GM21717 (cell line): ENCODE measurements around the gene TMEM60.
"Not testable (repeated sequence)": the region's sequence is repeated elsewhere in the genome, so short reads cannot be mapped to it uniquely, and the experiment has no call there.

ENCODE experiments used
- ATAC-seq: cut with Tn5 transposase; IDR thresholded peaks from one replicate; pipeline ENCODE4 v1.9.1; 2021; ENCODE audit warnings: mild to moderate bottlenecking, moderate library complexity; ENCODE audit not compliant: unreplicated experiment

Gene TMEM60, protein sequence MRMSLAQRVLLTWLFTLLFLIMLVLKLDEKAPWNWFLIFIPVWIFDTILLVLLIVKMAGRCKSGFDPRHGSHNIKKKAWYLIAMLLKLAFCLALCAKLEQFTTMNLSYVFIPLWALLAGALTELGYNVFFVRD

DNA sequence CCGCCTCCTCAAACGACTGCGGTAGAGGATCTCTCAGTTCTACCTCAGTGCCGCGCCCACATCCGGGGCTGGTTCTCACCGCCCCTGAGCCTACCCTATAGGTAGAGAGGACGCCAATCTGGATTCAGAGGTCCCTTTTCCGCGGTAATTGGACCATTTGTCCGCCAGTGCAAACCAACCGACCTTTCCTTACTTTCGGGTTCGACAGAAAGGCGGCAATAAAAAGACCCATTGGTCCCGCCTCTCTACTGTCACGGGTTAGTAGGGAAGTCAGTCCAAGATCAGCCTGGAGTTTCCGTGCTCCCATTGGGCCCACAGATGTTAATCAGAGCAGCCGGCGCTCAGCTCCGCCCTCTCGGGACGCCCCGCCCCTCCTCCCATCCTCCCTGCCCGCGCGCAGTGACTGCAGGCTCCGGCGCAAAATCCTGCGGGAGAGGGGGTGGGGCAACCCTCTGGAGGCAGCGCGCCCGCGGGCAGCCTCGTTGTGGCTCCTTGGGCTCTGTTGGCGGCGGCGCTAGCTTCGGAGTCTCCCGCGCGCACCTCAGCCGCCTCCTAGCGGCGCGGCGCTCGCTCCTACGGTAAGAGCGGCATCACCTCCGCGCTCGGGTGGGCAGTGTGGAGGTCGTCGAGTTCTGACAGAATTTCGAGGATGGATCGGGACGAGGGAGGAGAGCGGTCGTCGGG is at the start of gene TMEM60, which contains the start of gene PHTF2:
TSS of gene TMEM60 (minus strand) at position 41 of the 684 bp plus-strand sequence. CDS start 4,061 bp downstream, outside the sequence.
TSS of gene PHTF2 (plus strand) at position 380 of the 684 bp plus-strand sequence.
- ATAC-seq = peak; percentile 92

DNA sequence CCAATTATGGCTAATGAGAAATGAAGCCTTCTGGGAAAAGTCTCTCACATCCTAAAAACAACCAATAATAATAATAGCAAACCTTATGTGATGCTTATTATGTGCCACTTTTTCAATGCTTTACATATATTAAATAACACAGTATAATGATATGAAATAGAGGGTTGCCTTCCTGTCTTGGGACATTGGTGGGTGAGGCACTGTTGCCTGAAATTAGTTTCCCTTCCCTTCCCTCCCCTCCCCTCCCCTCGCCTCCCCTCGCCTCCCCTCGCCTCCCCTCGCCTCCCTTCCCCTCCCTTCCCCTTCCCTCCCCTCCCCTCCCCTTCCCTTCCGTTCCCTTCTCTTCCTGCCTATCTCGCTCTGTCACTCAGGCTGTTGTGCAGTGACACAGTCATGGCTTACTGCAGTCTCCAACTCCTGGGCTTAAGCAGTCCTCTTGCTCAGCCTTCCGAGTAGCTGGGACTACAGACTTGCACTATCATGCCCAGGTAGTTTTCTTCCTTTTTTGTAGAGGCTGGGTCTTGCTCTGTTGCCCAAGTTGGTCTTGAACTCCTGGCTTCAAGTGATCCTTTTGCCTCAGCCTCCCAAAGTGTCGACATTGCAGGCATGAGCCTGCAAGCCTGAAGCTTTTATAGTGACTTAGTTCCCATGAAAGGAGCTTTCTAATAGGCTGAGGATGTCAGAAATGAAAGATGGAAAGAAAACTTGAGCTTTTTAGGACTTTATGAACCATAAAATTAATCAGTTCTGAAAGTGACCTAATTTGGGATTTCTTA is 48.3 kb upstream of the TMEM60 start:
- ATAC-seq = no peak

DNA sequence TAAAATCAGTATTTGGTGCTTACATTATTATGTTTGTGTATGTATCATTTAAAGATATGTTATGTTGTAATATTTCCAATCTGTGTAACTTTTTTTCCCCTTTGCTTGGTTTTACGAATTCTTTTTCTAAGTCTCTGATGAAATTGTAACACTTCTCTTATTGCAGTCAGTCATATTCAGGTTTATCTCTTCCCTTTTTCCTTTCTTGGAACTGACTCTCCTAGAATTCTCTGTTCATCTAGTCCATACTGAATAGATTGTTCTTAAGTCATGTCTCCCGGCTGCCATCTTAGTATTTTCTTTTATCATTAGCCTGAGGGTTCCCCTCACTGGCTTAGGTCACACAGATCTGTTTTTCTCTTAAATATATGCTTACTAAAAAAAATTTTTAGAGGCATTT is 45.0 kb upstream of the TMEM60 start:
- no peak for ATAC-seq

DNA sequence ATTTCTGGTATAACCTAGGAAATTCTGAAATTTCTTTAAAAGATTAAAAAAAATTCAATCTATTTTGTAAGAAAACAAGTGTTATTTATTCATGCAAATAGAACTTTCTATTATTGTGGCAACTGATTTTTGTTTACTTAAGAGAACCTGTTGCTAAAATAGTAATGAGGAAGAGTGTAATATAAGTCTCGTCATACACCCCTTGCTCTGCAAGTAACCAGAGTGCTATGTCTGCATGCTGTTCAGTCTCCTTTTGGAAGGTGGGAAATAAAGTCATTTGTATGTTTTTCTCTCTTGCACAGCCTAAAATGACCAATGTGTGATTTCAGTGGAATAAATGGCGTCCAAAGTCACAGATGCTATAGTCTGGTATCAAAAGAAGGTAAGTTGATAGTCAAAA is 41.7 kb upstream of the TMEM60 start:
- ATAC-seq = no peak

DNA sequence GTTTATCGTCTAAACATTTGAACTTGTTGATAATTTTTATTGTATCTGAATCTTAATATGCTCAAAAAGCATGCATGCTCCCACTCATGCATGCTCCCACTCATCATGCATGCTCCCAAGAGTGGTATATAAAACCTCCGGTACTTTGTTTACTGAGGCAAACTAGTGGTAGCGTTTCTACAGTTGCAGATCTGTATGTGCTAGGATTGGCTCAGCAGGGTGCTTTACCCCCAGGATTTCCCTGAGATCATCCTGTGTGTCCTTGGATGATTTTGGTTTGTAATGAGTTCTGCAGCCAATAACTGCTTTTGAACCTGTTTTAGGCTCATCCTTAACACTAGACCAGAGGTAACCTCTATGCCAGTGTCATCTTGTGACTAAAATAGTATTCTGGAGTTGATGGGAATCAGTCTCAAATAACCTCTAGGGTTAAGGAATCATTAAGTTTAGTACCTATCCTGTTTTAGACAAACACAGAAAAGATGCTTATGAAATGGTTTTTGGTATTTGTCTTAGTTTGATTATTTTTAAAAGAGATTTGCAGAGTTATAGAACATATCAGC is 40.8 kb upstream of the TMEM60 start:
- ATAC-seq = no peak

DNA sequence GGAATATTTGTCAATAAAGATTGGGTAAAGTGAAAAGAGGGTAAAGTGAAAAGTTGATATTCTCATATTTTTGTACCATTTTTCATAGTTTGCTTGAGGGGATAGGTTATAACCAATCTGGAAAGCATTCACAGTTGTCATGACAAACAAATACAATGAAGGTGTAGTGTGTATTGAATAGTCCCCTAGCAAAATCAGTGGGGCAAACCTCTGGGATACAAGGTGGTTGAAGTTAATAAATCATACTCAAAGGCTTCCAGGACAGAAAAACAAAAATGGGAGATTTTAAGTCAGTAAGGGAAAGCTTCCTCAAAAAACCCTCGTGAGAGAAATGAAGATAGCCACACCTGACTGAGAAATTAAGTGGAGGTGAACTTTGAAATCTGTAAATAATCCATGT is 39.7 kb upstream of the TMEM60 start:
- no peak for ATAC-seq

DNA sequence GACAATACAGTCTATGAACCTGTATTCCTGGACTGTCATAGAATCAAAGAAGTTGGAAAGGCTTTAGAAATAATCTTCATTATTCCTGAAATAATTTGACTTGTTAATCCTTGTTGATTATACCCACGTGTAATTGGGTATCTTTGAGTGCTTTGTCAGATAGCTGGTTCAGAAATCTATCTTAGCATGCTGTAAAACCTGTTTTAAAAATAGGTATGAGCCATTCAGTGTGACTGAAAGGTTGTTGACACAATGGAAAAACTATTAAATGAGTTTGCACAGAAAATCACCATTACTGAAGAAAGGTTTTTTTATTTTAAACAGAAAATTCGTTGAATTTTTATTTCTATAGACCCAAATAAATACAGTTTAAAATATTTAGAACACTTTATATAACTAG is 39.0 kb upstream of the TMEM60 start:
- ATAC-seq = no peak

DNA sequence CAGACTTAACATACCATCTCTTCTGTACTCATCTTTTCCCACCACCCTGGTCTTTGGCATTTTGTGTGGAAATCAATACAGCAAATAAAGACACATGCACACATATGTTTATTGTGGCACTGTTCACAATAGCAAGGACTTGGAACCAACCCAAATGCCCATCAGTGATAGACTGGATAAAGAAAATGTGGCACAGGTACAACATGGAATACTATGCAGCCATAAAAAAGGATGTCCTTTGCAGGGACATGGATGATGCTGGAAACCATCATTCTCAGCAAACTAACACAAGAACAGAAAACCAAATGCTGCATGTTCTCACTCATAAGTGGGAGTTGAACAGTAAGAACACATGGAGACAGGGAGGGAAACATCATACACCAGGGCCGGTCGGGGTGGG is 38.2 kb upstream of the TMEM60 start:
- not testable (repeated sequence) for ATAC-seq

DNA sequence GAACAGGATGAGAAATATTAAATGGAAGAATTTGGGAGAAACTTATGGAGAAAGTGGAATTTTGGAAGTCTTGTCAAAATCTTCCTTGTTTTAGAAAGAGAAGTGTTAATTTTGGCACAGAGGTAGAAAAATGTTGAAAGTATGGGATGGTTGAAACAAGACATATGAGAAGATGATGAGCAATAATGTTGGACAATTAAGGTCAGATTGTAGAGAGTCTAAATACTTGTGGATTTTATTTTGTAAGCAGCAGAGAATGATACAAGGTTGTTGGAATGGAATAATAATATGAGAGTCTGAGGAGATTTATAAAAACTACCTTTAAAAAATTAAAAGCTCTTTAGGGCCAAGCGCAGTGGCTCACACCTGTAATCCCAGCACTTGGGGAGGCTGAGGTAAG is 34.9 kb upstream of the TMEM60 start:
- no peak for ATAC-seq

DNA sequence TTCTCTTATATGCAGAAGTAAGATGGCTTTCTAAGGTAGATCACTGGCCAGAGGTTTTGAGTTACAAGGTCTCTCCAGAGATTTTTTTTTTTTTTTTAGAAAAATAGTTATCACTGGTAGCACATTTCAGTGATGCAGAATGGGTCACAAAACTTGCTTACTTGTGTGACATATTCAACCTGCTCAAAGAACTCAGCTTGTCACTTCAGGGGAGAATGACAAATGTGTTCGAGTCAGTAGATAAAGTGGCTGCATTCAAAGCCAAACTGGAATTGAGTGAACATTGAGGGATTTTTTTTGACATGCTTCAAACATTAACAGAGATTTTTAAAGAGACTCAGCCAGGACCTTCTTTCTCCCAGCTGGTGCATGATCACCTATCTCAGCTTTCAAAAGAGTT is 33.7 kb upstream of the TMEM60 start:
- ATAC-seq = no peak

DNA sequence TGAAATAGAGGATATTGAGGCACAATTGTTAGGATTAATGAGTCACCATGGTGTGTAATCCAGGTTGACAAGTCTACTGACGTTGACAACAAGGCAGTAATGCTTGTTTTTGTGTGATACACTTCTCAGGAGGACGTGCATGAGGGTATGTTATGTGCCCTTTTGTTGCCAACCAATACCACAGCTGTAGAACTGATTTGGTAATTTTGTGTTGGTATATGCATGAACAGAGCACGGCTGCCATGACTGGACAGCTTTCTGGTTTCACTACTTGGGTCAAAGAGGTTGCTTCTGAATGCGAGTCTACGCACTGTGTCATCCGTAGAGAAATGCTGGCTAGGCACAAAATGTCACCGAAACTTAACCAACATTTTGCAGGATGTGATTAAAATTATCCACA is 33.2 kb upstream of the TMEM60 start:
- ATAC-seq = no peak

DNA sequence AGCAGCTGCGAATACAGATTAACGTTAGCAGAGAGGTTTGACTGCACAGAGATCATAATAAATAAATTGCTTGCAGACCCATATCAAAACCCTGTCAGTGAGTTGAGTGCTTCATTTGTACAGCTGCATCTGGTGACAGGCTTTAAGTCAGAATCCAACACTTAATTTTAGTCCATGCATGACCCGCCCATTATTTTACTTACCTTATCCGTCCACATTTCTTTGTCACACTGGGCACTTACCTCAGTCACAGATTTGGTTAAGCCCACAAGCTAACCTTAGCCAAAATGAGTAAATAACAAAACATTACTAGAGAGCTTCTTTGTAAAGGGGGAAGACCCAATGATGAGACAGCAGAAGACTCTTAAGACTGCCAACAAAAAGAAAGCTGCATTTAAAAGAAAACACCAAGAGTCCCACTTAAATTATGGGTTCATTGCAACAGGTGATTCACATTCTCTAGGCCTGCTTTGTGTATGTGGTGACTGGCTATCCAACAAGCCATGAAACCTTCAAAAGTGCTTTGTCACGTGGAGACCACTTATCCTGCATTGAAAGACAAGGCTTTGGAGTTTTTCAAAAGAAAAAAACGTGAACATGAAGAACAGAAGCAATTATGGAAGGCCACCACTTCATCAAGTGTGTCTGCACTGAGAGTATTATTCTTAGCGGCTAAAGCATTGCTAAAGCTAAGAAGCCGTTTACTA is 32.6 kb upstream of the TMEM60 start:
- ATAC-seq = no peak

DNA sequence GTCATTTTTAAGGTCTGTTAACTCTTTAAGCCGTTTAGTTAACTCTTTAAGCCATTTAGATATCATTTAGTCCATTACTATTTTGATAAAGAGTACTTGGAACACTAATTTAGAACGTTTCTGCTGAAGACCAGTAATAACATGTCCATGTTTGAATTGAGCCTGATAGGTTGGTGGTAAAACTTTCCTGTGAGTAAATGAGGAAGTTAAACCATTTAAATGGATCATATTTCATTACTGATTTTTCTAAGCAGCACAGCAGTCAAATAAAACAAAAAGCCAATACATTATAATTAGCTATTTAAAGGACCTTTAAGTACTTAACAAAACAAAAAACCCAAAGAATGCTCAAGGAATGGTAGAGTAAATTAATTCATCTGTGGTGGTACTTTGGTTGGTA is 29.8 kb upstream of the TMEM60 start:
- ATAC-seq = no peak

DNA sequence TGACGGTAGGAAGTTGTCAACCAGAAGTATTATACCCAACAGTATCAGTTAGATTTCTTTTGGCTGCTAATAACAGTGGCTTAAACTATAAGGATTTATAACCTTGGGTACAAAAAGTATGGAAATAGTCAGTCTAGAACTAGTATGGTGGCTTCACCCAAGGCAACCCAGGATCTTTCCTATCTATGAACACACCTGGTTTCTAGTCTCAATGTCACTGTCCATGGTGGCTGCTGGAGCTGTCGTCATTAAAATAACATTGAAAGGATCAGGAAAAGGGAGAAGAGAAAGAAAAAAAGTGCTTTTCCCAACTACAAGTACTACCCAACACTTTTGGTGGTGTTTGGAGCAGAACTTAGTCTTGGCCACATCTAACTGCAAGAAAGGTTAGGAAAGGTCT is 28.1 kb upstream of the TMEM60 start:
- no peak for ATAC-seq

DNA sequence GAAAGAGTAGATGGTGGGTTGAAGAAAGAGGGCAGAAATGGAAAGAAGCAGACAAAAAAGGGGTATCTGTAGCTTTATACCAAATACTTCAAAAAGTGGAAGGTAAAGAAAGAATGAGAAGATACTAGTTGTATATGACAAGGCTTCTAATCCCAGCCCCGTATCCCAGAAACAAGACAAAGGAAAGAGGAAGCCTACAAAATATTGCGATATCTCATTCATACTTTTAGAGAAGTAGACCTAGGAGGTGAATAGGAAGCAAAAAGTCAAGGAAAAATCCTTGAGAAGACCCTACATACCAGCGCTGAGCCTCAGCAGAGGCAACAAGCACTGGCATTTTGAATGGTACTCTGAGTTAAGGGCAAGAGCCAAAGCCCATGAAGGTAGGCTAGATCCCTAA is 26.9 kb upstream of the TMEM60 start:
- ATAC-seq = no peak

DNA sequence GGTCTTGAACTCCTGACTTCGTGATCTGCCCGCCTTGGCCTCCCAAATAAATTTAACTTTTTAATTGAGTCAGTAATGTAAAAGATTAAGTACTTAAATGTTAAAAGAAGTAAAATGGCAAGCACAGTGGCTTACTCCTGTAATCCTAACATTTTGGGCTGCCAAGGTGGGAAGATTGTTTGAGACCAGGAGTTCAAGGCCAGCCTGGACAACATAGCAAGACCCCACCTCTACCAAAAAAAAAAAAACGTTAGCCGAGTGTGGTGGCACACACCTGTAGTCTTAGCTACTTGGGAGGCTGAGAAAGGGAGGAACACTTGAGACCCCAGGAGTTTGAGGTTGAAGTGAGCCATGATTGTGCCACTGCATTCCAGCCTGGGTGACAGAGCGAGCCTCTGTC is 26.4 kb upstream of the TMEM60 start:
- ATAC-seq = no peak

DNA sequence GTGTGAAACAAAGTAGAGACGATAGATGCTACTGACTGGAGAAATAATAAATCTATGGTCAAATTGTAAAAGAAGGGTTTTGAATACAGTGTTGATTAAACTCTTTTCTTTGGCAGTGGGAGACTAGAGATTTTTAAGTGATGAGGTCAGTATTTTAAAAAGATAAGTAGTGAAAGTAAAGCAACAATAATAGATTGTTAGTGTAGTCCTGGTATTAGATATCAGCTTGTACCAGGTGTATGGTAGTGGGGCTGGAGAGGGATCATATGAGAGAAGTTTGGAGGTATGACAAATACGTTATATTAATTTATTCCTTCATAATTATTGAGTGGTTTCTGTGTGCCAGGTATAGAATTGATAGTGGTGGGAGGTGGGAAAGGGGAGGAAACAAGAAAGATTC is 25.6 kb upstream of the TMEM60 start:
- ATAC-seq = no peak

DNA sequence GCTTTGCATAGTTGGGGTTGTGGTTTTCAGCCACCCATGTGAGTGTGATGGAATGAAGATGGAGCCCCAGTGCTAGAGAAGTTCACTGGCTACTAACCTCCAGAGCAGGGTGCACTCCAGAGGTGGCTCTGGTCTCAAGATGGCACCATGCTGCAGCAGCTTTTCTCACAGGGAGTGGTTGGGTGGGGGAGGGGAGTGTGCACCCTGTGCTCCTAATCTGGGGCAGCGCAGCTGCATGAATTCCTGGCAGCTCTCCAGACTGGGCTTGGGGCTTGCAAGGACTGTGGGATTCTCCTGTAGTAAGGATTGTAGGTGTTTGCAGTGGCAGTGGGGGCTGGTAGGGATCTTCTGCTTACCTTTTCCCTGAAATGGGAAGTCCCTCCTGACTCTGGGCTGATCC is 24.0 kb upstream of the TMEM60 start:
- ATAC-seq = no peak

DNA sequence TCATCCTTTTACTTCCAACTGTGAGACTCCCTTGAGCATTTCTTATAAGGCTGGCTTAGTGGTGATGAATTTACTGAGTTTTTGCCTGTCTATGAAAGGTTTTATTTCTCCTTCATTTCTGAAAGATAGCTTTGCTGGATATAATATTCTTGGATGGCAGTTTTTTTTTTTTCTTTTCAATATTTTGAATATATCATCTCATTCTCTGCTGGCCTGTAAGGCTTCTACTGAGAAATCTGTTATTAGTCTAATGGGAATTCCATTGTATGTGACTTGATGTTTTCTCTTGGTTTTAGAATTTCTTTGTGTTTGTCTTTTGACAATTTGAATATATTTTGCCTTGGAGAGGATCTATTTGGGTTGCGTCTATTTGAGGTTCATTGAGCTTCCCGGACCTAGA is 22.7 kb upstream of the TMEM60 start:
- ATAC-seq = no peak

DNA sequence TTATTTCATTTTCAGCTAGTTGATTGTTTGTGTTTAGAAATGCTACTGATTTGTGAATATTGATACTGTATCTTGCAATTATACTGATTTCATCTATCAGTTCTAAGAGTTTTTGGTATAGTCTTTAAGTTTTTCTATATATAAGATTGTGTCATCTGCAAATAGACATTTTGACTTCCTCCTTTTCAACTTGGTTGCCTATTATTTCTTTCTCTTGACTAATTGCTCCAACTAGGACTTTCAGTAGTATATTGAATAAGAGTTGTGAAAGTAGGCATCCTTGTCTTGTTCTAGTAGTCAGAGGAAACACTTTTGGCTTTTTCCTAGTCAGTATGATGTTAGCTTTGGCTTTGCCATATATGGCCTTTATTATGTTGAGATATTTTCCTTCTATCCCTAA is 20.8 kb upstream of the TMEM60 start:
- no peak for ATAC-seq

DNA sequence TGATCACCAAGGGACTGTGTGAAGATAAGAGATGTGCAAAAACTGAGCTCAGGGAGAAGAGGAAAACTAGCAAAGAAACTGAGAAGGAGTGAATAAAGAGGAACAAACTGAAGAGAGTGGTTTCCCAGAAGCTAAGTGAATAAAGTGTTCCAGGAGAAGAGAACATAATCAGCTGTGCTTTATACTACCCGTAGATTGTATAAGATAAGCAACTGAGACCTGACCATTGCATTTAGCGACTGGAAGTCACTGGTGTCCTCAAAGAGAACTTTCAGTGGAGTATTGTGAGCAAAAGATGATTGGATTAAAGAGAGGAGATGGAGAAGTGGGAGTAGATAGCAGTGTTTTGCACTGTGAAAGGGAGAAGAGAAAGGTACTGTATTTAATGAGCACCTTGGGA is 14.9 kb upstream of the TMEM60 start:
- ATAC-seq = no peak
